Kidney tubule cell (primary cell): ENCODE measurements around the gene PCDH18.
A peak's percentile ranks its signal among the peaks of the same experiment; 100 is the strongest.
"Not testable (repeated sequence)": the region's sequence is repeated elsewhere in the genome, so short reads cannot be mapped to it uniquely, and the experiment has no call there.

Experiments used
- DNase-seq: peaks from one replicate; pipeline ENCODE4 v3.0.0-alpha.2; 2018; ENCODE audit warnings: low spot score

Gene PCDH18

DNA sequence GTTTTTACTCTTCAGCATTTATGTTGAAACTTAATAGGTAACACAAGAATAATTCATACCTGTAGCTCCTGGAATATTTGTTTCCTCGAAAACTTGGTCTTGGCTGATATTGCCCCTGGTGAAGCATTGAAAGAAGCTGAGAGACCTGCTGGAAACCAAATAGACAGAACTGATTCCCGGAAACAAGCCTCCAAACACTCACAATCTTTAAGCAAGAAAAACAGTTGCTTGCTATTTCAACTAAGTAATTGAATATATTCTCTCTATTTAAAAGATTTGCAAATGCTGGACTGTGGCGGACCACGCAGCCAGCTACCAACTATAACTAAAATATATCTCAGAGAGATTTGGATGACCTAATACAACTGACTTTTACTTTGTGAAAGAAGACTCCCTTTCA lies 3.6 kb downstream of the PCDH18 start:
- no peak for DNase-seq

- no peak for DNase-seq
Observed at GRCh38 chr4:137526681-137527080, 5.6 kb downstream of the PCDH18 start.

GRCh38 chr4:137524725-137525369 lies 7.4 kb downstream of the PCDH18 start:
- no peak for DNase-seq

DNA sequence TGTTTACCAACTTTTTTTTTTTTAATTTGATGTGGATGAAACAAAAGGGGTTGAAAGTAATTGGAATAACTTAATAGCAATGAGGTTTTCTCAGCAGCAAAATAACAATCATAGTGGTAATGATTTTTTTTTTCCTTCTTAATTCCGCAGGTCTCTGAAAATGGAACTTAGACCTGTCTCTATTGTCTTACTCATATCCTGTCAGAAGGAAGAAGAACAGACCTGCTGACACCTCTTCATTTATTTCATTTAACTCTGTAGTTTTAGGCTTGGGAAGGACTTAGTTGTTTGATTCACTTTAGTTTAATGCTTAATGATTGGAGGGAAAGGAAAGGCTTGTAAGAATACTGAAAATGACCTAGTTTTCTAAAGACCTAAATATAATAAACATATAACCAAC lies 9.0 kb downstream of the PCDH18 start:
- DNase-seq, result no peak

- DNase-seq, result no peak
Observed at GRCh38 chr4:137521053-137521452, 11.2 kb downstream of the PCDH18 start.

- no peak for DNase-seq
Observed at GRCh38 chr4:137519406-137519805, 12.9 kb downstream of the PCDH18 start.

- not testable (repeated sequence) for DNase-seq
Observed at GRCh38 chr4:137517323-137517722, 15.0 kb downstream of the PCDH18 start.

DNA sequence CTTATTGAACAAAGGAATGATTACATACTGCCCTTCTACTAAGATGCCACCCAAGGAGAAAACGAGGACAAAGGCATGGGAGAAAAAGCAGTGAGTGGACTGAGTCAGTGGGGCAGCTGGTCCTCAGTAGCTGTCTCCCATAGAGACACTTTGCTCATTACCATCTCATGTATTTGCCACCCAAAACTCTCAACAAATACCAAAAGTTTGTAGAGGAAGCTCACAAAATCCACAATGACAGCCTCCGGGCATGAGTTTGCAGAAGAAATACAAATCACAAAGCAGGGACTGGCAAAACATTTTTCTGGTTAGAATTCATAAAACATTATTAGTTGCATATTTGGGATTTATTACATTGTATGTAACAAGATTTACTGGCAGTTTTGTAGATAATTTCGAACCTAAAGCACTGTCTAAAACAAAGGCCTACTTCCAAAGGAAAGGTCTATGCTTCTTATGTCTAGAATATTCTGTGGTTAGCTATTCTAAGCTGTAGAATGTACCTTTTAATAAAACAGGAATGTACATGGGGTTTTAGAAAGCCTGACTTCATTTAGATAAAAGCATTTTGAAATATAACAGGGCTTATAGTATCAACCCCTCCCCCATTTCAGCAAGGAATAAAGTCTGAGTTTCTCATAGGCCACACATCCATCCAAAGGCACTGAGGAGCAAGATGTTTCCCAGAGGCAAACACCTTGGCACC lies 17.7 kb downstream of the PCDH18 start:
- DNase-seq, result no peak

DNA sequence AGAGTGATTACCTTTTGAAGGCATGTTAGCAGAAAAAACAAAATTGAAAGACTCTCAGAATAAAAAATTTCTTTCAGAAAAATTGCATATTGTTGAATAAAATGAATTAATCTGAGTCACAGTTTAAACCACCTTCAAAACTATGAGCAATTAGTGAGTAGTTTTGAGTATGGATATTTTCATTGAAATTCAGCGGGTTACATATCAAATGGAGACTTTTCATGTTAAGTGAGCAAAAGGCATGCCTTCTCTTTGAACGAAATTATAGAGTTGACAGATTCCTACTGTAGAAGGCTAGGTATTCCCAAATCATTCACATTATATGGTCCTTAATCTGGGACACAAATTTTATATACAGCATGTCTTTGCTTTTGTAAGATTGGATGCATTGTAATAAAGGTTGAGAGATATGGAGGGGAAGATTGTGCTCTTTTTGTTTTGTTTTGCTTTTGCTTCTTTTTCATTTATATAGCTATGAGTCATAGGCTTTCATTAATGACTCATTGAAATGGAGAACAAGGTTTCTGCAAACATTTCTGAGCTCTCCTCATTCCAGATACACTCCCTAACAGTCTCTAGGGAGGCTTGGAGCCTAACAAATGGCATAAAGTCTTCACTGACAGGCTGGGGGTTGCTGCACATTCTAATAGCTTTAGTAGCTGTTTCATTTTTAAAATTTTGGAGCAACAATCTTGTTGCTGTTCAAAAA lies 21.6 kb downstream of the PCDH18 start:
- DNase-seq, result peak; percentile 52

GRCh38 chr4:137509855-137510282 lies 22.4 kb downstream of the PCDH18 start:
- DNase-seq, result no peak

- DNase-seq, result no peak
Observed at GRCh38 chr4:137502339-137503129, 29.8 kb downstream of the PCDH18 start.

DNA sequence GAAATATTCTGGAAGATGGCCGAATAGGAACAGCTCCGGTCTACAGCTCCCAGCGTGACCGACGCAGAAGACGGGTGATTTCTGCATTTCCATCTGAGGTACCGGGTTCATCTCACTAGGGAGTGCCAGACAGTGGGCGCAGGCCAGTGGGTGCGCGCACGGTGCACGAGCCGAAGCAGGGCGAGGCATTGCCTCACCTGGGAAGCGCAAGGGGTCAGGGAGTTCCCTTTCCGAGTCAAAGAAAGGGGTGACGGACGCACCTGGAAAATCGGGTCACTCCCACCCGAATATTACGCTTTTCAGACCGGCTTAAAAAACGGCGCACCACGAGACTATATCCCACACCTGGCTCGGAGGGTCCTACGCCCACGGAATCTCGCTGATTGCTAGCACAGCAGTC lies 36.0 kb downstream of the PCDH18 start:
- DNase-seq, result not testable (repeated sequence)

DNA sequence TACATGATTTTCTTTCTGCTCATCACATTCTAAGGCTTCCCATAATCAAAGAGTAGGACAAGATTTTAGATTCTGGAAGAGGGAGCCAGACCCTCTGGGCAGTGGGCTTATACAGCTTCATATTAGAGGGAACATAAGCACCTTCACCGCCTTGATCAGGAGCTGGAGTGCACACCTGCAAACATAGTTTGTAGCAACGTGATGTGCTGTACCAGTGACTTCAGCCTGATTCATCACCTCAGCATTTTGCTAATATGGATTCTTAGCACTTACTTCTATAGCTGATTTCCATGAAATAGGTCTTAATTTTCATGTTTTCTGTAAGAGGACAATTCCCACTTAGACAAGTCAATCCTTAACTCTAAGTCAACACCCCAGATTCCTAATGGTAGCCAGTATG lies 36.7 kb downstream of the PCDH18 start:
- no peak for DNase-seq

GRCh38 chr4:137483313-137483959 lies 48.9 kb downstream of the PCDH18 start:
- not testable (repeated sequence) for DNase-seq

DNA sequence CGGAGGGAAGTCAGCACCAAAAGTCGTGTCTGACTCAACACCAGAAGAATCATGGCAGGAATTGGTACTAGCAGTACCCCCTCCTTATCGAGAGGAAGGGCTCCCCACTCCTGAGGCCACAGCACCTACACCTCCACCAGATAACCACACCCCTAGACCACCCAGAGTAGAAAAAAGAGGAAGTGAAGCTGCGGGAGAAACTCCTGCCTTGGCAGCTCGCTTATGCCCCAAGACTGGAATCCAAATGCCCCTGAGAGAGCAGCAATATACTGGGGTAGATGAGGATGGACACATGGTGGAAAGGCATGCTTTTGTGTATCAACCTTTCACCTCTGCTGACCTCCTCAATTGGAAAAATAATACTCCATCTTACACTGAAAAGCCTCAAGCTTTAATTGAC lies 52.6 kb downstream of the PCDH18 start:
- not testable (repeated sequence) for DNase-seq

DNA sequence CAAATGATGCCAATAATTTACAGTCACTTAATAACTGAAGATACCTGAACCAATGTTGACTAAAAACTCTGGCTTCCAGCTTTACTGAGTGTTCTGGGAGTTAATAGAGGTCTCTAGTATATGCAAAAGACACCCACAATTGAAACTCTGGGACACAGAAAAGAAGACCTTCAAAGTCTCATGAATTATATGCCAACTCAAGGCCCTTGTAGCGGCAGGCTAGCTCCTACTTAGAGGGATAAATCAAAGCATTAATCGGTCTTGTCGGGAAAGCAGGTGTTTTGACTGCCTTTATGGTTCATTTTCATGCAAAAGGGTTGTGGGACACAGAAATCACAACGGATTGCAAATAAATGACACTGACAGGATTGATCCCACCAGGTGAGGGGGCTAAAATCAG lies 55.9 kb downstream of the PCDH18 start:
- no peak for DNase-seq

DNA sequence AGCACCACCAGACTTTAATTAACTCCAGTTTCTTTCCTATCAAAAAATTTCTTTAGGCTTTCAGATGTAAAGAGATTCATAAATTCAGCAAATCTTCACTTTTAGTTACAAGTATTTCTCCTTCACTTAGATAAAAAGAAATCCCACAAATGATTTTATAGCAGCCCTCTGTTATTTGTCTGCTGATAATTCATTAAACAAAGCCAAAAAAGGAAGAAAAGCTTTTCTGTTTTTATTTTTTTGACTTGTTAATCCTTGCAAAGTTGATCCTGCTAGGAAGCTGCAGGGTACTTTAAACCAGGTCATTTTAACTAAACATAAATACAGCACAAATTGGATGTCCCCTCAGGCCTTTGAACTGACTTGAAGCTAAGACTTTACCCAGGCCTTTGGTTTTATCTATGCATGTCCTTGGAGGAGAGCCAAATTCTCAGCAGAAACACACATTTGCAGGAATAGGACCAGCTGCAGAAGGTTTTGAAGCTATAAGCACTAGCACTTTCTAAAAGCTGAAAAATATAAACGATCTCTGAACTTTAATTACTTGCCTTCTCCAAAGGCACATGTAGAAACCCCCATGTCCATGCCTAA lies 57.5 kb downstream of the PCDH18 start:
- no peak for DNase-seq

DNA sequence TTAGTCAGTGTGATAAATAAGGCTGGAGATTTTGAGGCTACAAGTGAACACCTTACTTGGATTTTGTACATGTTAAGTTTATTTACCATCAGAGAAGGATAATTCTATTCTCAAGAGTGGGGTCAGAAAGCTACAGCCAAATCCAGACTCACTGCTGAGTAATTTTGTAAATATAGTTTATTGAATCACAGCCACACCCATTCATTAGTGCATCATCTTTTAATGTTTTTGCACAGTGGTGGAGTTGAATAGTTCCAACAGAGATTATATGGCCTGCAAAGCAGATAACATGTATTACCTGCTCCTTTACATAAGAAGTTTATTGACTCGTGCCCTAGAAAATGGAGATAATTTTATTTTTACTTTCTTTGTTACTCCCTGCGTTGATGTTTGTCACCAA lies 60.4 kb downstream of the PCDH18 start:
- no peak for DNase-seq

- no peak for DNase-seq
Observed at GRCh38 chr4:137471461-137471860, 60.8 kb downstream of the PCDH18 start.

GRCh38 chr4:137470806-137471205 lies 61.5 kb downstream of the PCDH18 start:
- DNase-seq, result no peak
